HG03342 (cell line): ENCODE measurements around the gene FTCD.
"Not testable (repeated sequence)": the region's sequence is repeated elsewhere in the genome, so short reads cannot be mapped to it uniquely, and the experiment has no call there.

Source experiments
- ATAC-seq: cut with Tn5 transposase; IDR thresholded peaks from one replicate; pipeline ENCODE4 v1.9.1; 2021; ENCODE audit warnings: mild to moderate bottlenecking, moderate library complexity; ENCODE audit not compliant: unreplicated experiment

The FTCD gene

GRCh38 chr21:46155514-46156377 is at the start of gene FTCD:
Gene FTCD (minus strand): TSS chr21:46155579. CDS start chr21:46155523, 56 bp downstream.
- ATAC-seq: no peak

GRCh38 chr21:46205166-46205565 is 49.8 kb upstream of the FTCD start:
- no peak for ATAC-seq

GRCh38 chr21:46203203-46203600 is 47.8 kb upstream of the FTCD start:
- ATAC-seq: no peak

- ATAC-seq: no peak
Measured at GRCh38 chr21:46202592-46203202, 47.3 kb upstream of the FTCD start.

- not testable (repeated sequence) for ATAC-seq
Measured at GRCh38 chr21:46200877-46201803, 45.8 kb upstream of the FTCD start.

- no peak for ATAC-seq
Measured at GRCh38 chr21:46199436-46200373, 44.3 kb upstream of the FTCD start.

- ATAC-seq: no peak
Measured at GRCh38 chr21:46196733-46197132, 41.4 kb upstream of the FTCD start.

GRCh38 chr21:46195595-46196195 is 40.3 kb upstream of the FTCD start:
- no peak for ATAC-seq

GRCh38 chr21:46194374-46195334 is 39.3 kb upstream of the FTCD start:
- no peak for ATAC-seq

- ATAC-seq: no peak
Measured at GRCh38 chr21:46193829-46194373, 38.5 kb upstream of the FTCD start.

GRCh38 chr21:46191686-46192575 is 36.6 kb upstream of the FTCD start:
- ATAC-seq: no peak

GRCh38 chr21:46191257-46191685 is 35.9 kb upstream of the FTCD start:
- ATAC-seq: no peak

- no peak for ATAC-seq
Measured at GRCh38 chr21:46190491-46191131, 35.2 kb upstream of the FTCD start.

GRCh38 chr21:46189959-46190490 is 34.6 kb upstream of the FTCD start:
- ATAC-seq: no peak

GRCh38 chr21:46189213-46189958 is 34.0 kb upstream of the FTCD start:
- no peak for ATAC-seq
